SK-N-SH (cell line): ENCODE measurements around the gene DDX42.

Experiments
- ELF1 ChIP-seq: IDR thresholded peaks from 2 replicates; pipeline ENCODE4 v1.4.0; 2012
- EP300 ChIP-seq, 2 experiments: IDR thresholded peaks; 2 replicates each; pipeline versions ENCODE4 v1.4.0 to v1.6.1; 2012; ENCODE audit warnings: borderline replicate concordance in 1 of 2, low read depth in 1 of 2, low read length in 1 of 2
- FOXM1 ChIP-seq: IDR thresholded peaks from 2 replicates; pipeline ENCODE4 v1.4.0; 2012; ENCODE audit warnings: low read depth, mild to moderate bottlenecking
- JUND ChIP-seq: IDR thresholded peaks from 2 replicates; pipeline ENCODE4 v1.4.0; 2012
- POLR2AphosphoS5 ChIP-seq: IDR thresholded peaks from 2 replicates; pipeline ENCODE4 v1.6.1; 2012; ENCODE audit warnings: low read depth, low read length
- TF ChIP-seq, protein P1 (sequence below): fragments of 200-600 bp; sonication (generic); IDR thresholded peaks from 2 replicates; pipeline ENCODE4 v1.6.1; 2017; ENCODE audit warnings: antibody characterized with exemption, mild to moderate bottlenecking, moderate library complexity
- TF ChIP-seq, protein P2 (sequence below): IDR thresholded peaks from 2 replicates; pipeline ENCODE4 v1.4.0; 2012; ENCODE audit warnings: low read depth, borderline replicate concordance

DNA sequence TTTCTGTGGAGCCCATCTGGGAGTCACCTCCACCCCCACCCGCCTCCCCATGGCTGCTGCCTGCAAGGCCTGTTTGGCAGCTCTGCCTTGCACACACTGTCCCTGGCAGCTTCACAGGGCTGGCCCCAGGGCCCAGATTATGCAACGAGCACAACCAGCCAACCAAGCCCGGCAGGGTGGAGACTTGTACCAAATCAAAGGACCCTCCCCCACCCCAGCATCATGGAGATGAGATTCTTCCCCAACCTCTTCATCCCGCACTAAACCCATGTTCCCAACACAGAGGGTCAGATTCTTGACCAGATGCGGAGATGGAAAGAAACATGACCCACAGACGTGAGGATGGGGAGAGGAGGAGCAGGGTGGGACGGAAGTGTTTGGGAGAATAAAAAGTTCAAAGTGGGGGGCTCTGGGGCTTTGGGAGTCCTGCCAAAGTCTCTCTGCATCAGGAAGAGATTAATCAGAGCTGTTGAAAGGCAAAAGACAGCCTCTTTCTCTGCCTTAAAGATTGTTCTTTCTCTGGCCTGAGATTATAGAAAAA lies 64.7 kb downstream of the DDX42 start:
- TF ChIP-seq, protein P1, sequence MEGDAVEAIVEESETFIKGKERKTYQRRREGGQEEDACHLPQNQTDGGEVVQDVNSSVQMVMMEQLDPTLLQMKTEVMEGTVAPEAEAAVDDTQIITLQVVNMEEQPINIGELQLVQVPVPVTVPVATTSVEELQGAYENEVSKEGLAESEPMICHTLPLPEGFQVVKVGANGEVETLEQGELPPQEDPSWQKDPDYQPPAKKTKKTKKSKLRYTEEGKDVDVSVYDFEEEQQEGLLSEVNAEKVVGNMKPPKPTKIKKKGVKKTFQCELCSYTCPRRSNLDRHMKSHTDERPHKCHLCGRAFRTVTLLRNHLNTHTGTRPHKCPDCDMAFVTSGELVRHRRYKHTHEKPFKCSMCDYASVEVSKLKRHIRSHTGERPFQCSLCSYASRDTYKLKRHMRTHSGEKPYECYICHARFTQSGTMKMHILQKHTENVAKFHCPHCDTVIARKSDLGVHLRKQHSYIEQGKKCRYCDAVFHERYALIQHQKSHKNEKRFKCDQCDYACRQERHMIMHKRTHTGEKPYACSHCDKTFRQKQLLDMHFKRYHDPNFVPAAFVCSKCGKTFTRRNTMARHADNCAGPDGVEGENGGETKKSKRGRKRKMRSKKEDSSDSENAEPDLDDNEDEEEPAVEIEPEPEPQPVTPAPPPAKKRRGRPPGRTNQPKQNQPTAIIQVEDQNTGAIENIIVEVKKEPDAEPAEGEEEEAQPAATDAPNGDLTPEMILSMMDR, result no peak
- TF ChIP-seq, protein P2, sequence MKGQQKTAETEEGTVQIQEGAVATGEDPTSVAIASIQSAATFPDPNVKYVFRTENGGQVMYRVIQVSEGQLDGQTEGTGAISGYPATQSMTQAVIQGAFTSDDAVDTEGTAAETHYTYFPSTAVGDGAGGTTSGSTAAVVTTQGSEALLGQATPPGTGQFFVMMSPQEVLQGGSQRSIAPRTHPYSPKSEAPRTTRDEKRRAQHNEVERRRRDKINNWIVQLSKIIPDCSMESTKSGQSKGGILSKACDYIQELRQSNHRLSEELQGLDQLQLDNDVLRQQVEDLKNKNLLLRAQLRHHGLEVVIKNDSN, result no peak
- no peak for TF ChIP-seq FOXM1
- no peak for TF ChIP-seq ELF1
- no peak for TF ChIP-seq POLR2AphosphoS5
- no peak for TF ChIP-seq JUND
- TF ChIP-seq EP300 (IDR thresholded peaks at IDR 0.05; ENCODE audit: borderline replicate concordance in 1 of 2, low read depth in 1 of 2, low read length in 1 of 2), result no peak
